ENCODE results near the gene GOLGA6L25. TPM values are rescaled to one million over a fixed set of nuclear protein-coding genes. Genes with fewer than 3 reads are reported as not detected.
"Not testable (repeated sequence)": the region's sequence is repeated elsewhere in the genome, so short reads cannot be mapped to it uniquely, and the experiment has no call there.

Gene GOLGA6L25, protein sequence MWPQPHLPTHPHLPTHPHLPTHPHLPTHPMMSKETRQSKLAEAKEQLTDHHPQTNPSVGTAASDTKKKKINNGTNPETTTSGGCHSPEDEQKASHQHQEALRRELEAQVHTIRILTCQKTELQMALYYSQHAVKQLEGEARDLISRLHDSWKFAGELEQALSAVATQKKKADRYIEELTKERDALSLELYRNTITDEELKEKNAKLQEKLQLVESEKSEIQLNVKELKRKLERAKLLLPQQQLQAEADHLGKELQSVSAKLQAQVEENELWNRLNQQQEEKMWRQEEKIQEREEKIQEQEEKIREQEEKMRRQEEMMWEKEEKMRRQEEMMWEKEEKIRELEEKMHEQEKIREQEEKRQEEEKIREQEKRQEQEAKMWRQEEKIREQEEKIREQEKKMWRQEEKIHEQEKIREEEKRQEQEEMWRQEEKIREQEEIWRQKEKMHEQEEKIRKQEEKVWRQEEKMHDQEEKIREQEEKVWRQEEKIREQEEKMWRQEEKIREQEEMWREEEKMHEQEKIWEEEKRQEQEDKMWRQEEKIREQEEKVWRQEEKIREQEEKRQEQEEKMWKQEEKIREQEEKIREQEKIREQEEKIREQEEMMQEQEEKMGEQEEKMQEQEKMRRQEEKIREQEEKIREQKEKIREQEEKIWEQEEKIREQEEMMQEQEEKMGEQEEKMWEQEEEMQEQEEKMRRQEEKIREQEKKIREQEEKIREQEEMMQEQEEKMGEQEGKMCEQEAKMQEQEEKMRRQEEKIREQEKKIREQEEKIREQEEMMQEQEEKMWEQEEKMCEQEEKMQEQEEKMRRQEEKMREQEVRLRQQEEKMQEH
- not detected in 2 replicates for total RNA-seq (2012; rRNA removed)

DNA sequence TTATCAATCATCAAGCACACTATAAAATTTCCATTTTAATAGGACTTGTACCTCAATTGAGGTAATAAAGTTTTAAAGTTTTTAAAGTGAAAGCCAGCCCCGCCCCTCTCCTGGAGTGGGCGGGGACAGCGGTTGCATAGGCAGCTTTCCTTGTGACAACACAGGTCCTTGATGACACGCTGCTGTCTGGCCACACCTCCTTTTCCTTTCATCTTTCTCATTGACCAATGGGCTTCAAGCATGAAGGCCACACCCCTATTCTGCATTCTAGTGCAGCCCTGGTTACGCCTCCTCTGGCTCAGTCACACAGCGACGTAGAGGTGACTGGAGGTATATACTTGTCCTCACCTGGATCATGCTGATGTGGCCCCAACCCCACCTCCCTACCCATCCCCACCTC, at the start of gene GOLGA6L25:
GOLGA6L25 (plus strand) TSS at position 301 of the 400 bp plus-strand sequence; CDS start at position 362, 61 bp downstream.
- not testable (repeated sequence) for H3K4me3 ChIP-seq (ENCODE audit: low read length); H3K9me3 ChIP-seq (replicated peaks; ENCODE audit: low read length); H3K27me3 ChIP-seq (ENCODE audit: control insufficient read depth, insufficient read depth, low read length); H3K4me2 ChIP-seq (ENCODE audit: low read length); H3K4me1 ChIP-seq (ENCODE audit: control insufficient read depth, insufficient read depth, low read length); H3K36me3 ChIP-seq (ENCODE audit: insufficient read depth, low read length); H3K9ac ChIP-seq (ENCODE audit: low read depth, low read length)

DNA sequence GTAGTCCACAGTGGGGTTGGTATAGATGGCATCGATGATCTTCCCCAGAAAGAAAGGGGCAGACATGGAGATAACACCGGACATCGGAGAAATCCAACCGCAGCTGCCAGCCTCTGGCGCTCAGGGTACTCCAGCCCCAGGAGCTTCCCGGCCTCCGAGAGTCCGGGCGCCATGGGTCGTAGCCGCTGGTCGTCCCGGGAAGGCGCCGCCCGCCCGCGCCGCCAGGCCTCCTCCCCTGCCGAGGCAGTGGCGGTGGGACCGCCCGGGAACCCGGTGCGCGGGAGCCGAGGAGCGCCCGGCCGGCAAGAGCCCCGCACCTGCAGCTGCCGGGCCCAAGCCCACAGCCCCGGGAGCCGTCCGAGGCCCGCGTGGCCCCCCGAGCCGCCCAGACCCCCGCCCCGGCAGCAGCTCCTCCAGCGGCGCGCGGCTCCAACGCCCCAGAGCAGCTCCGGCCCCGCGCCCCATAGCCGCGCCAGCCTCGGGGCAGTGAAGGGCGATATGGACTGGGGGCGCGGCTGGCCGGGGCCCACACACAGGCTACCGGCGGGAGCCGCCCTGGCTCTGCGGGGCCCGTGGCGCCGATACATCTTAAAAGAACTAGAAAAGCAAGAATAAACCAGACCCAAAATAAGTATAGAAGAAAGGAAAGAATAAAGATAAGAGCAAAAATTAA, 45.0 kb upstream of the GOLGA6L25 start:
- H3K9me3 ChIP-seq (replicated peaks; ENCODE audit: low read length); H3K9ac ChIP-seq (ENCODE audit: low read depth, low read length); H3K36me3 ChIP-seq (ENCODE audit: insufficient read depth, low read length): not testable (repeated sequence)

DNA sequence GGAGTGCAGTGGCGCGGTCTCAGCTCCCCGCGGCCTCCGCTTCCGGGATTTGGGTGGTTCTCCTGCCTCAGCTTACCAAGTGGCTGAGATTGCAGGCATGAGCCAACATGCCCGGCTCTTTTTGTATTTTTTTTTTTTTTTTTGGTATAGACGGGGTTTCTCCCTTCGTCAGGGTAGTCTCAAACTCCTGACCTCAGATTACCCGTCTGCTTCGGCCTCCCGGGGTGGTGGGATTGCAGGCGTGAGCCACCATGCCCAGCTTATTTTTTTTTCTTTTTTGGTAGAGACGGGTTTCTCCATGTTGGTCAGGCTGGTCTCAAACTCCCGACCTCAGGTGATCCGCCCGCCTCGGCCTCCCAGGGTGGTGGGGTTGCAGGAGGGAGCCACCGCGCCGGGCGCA, 39.2 kb upstream of the GOLGA6L25 start:
- not testable (repeated sequence) for H3K9ac ChIP-seq (ENCODE audit: low read depth, low read length); H3K36me3 ChIP-seq (ENCODE audit: insufficient read depth, low read length); H3K9me3 ChIP-seq (replicated peaks; ENCODE audit: low read length); H3K4me3 ChIP-seq (ENCODE audit: low read length); H3K4me2 ChIP-seq (ENCODE audit: low read length); H3K27me3 ChIP-seq (ENCODE audit: control insufficient read depth, insufficient read depth, low read length); H3K4me1 ChIP-seq (ENCODE audit: control insufficient read depth, insufficient read depth, low read length)

More for the DNA sequence above, 45.0 kb upstream of the GOLGA6L25 start:
- H3K4me3 ChIP-seq (ENCODE audit: low read length); H3K4me1 ChIP-seq (ENCODE audit: control insufficient read depth, insufficient read depth, low read length); H3K27me3 ChIP-seq (ENCODE audit: control insufficient read depth, insufficient read depth, low read length); H3K4me2 ChIP-seq (ENCODE audit: low read length): not testable (repeated sequence)

DNA sequence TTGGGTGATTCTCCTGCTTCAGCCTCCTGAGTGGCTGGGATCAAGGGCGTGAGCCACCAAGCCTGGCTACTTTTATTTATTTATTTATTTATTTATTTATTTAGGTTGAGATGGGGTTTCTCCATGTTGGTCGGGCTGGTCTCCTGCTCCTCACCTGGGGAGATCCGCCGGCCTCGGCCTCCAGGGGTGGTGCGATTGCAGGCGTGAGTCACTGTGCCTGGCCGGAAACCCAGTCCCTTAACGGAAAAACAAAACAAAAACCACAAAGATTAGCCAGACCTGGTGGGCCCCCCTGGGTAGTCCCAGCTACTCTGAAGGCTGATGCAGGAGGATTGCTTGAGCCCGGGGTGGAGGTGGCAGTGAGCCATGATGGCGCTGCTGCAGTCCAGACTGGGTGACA, 38.2 kb upstream of the GOLGA6L25 start:
- H3K36me3 ChIP-seq (ENCODE audit: insufficient read depth, low read length); H3K4me3 ChIP-seq (ENCODE audit: low read length); H3K4me1 ChIP-seq (ENCODE audit: control insufficient read depth, insufficient read depth, low read length); H3K9ac ChIP-seq (ENCODE audit: low read depth, low read length); H3K27me3 ChIP-seq (ENCODE audit: control insufficient read depth, insufficient read depth, low read length); H3K9me3 ChIP-seq (replicated peaks; ENCODE audit: low read length); H3K4me2 ChIP-seq (ENCODE audit: low read length): not testable (repeated sequence)

DNA sequence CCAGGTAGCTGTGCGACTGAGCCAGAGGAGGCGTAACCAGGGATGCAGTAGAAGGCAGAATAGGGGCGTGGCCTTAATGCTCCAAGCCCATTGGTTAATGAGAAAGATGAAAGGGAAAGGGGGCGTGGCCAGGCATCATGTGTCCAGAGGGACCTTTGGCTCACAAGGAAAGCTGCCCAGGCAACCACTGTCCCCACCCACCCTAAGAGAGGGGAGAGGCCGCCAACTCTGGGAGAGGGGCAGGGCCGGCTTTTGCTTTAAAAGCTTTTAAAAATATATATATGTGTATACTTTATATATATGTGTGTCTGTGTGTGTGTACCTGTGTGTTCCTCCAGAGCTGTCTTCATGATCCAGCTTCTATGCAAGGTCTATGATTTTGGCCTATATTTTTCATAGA, 20.4 kb upstream of the GOLGA6L25 start, which contains the start of gene GOLGA8G:
GOLGA8G (minus strand) TSS at position 18 of the 400 bp plus-strand sequence. CDS start 62 bp downstream, outside the sequence.
- not testable (repeated sequence) for H3K9me3 ChIP-seq (replicated peaks; ENCODE audit: low read length); H3K27me3 ChIP-seq (ENCODE audit: control insufficient read depth, insufficient read depth, low read length); H3K4me1 ChIP-seq (ENCODE audit: control insufficient read depth, insufficient read depth, low read length); H3K4me2 ChIP-seq (ENCODE audit: low read length); H3K9ac ChIP-seq (ENCODE audit: low read depth, low read length); H3K4me3 ChIP-seq (ENCODE audit: low read length); H3K36me3 ChIP-seq (ENCODE audit: insufficient read depth, low read length)

DNA sequence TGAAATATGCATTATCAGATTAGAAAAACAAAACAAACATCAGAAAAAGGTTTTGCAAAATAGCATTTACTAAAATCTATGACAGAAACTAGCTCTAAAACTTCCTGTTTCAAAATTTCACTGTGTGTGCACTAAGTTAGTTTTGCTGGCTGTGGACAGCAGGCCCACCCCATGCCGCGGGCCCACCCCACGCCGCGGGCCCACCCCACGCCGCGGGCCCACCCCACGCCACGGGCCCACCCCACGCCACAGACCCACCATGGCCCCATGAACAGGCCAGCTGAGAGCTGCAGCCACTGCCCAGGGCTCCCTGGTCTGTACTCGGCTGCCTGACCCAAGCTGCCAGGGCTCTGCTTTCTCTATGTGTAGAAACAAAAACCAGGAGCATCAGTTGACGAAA, 20.0 kb downstream of the GOLGA6L25 start:
- not testable (repeated sequence) for H3K9me3 ChIP-seq (replicated peaks; ENCODE audit: low read length); H3K36me3 ChIP-seq (ENCODE audit: insufficient read depth, low read length); H3K4me1 ChIP-seq (ENCODE audit: control insufficient read depth, insufficient read depth, low read length); H3K27me3 ChIP-seq (ENCODE audit: control insufficient read depth, insufficient read depth, low read length); H3K9ac ChIP-seq (ENCODE audit: low read depth, low read length); H3K4me2 ChIP-seq (ENCODE audit: low read length); H3K4me3 ChIP-seq (ENCODE audit: low read length)

DNA sequence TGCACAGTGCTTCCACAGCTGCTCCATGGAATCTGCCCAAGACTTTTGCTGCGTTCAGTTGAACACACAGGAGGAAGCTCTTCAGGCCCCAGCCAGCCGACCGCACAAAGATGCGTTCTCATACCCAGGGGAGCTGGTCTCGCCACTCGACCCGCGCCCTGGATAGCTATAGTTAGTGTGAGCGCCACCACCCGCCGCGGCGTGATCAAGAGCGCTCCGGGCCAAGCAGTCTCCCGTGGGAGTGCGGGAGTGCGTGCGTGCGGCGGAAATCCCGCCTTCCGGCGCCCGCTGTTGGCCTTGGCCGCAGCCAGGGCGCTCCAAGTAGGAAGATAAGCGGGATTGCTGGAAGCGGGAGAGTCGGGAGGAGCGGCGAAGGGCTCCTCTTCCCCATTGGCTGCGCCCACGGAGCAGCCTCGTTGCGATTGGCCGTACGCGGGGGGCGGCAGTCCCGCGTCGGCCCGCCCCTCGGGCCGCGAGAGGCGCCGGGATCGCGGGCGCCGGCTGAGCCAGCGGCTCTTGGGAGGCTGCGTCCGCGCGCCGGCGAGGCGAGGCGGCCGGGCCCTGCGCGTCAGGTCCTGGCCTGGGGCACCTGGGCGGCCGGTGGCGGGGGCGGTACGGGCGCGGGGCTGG, 35.7 kb downstream of the GOLGA6L25 start:
- not testable (repeated sequence) for H3K9ac ChIP-seq (ENCODE audit: low read depth, low read length); H3K4me1 ChIP-seq (ENCODE audit: control insufficient read depth, insufficient read depth, low read length); H3K4me2 ChIP-seq (ENCODE audit: low read length); H3K9me3 ChIP-seq (replicated peaks; ENCODE audit: low read length); H3K36me3 ChIP-seq (ENCODE audit: insufficient read depth, low read length); H3K27me3 ChIP-seq (ENCODE audit: control insufficient read depth, insufficient read depth, low read length)
- H3K4me3 ChIP-seq (ENCODE audit: low read length), result peak overlapping the region; percentile 49

DNA sequence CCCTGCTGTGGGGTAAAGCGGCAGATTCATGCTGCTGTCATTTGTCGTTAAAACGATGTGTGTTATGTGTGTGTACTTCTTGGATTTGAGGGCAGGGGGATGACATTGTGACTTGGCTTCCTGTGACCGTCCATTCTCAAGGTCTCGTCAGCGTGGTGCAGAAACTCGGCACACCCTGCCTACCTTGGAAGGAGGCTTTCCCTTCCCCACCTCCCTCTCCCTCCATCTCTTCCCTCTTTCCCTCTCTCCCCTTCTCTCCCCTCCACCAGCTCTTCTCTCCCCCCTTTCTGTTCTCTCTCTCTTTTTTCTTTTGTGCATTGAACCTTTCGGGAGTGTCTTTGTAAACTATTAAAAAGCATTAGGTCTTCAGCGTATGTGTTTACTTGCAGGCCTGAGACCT, 36.4 kb downstream of the GOLGA6L25 start:
- H3K27me3 ChIP-seq (ENCODE audit: control insufficient read depth, insufficient read depth, low read length); H3K4me1 ChIP-seq (ENCODE audit: control insufficient read depth, insufficient read depth, low read length); H3K9me3 ChIP-seq (replicated peaks; ENCODE audit: low read length); H3K36me3 ChIP-seq (ENCODE audit: insufficient read depth, low read length): not testable (repeated sequence)
- Histone ChIP-seq H3K4me2 (ENCODE audit: low read length) (peak overlapping the region; percentile 65), H3K4me3 (ENCODE audit: low read length) (peak overlapping the region; percentile 65), H3K9ac (ENCODE audit: low read depth, low read length) (peak overlapping the region; percentile 45)

DNA sequence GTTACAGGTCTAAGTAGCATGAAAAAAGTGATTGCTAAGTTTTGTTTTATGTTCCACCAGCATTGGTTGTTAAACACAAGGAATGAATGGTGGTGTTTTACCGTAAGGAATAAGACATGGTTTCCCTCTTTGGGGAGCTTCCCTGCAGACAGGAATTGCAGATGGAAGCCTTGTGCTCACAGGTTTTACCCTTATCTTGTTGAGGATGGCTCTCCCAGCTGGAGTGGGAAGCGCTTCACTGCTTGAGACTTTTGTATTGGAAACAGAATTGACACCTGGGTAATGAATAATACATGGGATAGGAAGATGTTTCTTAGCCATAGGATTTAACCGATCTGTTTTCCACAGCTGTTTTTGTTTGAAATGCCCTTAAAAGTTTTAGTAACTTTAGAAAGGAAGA, 39.0 kb downstream of the GOLGA6L25 start:
- H3K4me1 ChIP-seq (ENCODE audit: control insufficient read depth, insufficient read depth, low read length); H3K9ac ChIP-seq (ENCODE audit: low read depth, low read length); H3K4me3 ChIP-seq (ENCODE audit: low read length); H3K36me3 ChIP-seq (ENCODE audit: insufficient read depth, low read length); H3K9me3 ChIP-seq (replicated peaks; ENCODE audit: low read length); H3K4me2 ChIP-seq (ENCODE audit: low read length); H3K27me3 ChIP-seq (ENCODE audit: control insufficient read depth, insufficient read depth, low read length): not testable (repeated sequence)

DNA sequence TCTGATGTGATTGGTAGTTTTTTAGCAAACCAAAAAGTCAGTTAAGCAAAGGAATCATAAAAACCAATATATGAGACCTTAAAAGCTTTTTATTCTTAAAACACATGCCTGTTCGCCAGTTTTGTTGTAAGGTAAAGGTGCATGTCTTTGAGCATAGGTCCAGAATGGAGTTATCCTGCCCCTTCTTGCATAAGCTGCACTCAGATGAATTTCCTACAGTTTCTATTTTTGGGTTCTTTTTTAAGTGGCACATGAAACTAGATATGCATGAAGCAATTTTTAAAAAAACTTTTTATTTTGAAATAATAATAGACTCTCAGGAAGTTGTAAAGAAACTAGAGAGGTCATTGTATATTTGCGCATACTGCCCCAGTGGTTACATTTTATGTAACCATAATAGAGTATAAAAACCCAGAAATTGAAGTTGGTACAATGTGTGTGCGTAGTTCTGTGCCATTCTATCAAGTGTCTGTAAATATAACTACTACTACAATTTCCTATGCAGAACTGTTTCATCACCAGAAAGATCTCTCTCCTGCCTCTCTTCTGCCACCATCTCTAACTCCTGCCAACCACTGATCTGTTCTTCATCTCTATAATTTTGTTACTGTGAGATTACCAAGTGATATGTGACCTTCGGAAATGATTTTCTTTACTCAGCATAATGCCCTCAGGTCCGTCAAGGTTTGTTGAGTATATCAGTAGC, 40.2 kb downstream of the GOLGA6L25 start:
- not testable (repeated sequence) for H3K4me2 ChIP-seq (ENCODE audit: low read length); H3K27me3 ChIP-seq (ENCODE audit: control insufficient read depth, insufficient read depth, low read length); H3K4me3 ChIP-seq (ENCODE audit: low read length); H3K9ac ChIP-seq (ENCODE audit: low read depth, low read length); H3K4me1 ChIP-seq (ENCODE audit: control insufficient read depth, insufficient read depth, low read length); H3K36me3 ChIP-seq (ENCODE audit: insufficient read depth, low read length); H3K9me3 ChIP-seq (replicated peaks; ENCODE audit: low read length)

DNA sequence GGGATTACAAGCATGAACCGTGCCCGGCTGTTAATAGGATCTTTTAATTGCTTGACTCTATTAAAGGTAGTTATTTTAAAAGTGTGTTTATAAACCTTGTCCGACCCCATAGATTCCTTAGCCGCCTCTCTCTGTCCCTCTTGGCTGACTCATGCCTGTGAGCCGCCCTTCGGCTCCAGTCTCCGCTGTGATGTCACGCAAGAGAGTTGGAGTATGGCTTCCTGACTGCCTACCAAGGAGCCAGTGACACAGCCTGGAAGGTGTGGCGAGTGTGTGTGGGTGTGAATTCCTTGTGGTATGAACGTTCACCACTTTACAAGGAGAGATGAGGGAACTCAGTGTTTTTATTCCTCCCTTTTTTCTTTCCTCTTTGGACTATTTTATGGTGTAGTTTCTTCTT, 44.1 kb downstream of the GOLGA6L25 start:
- H3K4me3 ChIP-seq (ENCODE audit: low read length); H3K36me3 ChIP-seq (ENCODE audit: insufficient read depth, low read length); H3K9ac ChIP-seq (ENCODE audit: low read depth, low read length); H3K9me3 ChIP-seq (replicated peaks; ENCODE audit: low read length); H3K4me1 ChIP-seq (ENCODE audit: control insufficient read depth, insufficient read depth, low read length); H3K27me3 ChIP-seq (ENCODE audit: control insufficient read depth, insufficient read depth, low read length); H3K4me2 ChIP-seq (ENCODE audit: low read length): not testable (repeated sequence)

Measured in skeletal muscle satellite cell (primary cell).